HG02973 (cell line): ENCODE data around the gene CSE1L.
"Not testable (repeated sequence)": the region's sequence is repeated elsewhere in the genome, so short reads cannot be mapped to it uniquely, and the experiment has no call there.

Source experiments
- ATAC-seq: cut with Tn5 transposase; IDR thresholded peaks from one replicate; pipeline ENCODE4 v1.9.1; 2021; ENCODE audit warnings: moderate library complexity; ENCODE audit not compliant: unreplicated experiment

Gene CSE1L

DNA sequence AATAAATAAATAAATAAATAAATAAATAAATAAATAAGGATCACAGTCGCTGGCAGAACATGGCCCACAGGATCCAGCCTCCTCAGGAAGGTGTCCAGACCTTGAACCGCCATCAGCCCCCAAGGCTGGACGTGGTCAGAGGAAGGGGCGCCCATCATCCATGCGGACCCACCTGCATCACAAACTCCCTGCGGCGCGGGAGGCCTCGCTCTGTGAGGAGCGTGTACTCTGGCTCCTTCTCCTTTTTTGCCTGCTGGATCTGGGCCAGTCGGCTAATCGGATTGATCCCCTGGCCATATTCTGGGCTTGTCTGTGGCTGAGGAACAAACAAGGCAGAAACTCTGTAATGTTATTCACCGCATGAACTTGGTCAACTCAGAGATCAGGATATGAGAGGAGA lies 76.8 kb downstream of the CSE1L start:
- no peak for ATAC-seq

- ATAC-seq = no peak
Measured at GRCh38 chr20:49123982-49124381, 77.9 kb downstream of the CSE1L start.

- ATAC-seq = no peak
Measured at GRCh38 chr20:49132995-49133478, 86.9 kb downstream of the CSE1L start.

DNA sequence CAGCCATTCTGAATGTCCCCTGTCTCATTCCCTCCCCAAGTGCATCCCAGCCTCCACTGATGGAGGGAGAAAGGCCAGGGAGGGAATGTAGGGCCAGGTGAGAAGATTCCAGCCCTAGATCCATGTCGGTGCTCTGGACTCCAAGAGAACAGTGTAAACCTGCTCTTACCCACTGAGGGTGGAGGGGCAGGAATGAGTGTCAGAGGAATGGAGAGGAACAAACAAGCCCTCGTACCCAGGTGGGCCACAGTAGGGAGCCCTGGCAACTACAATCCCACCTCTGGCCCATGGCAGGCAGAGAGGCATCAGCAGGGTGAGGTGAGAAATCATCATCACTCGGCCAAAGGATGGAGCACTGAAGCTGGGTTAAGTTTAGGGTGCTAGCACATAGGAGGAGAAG lies 87.5 kb downstream of the CSE1L start:
- no peak for ATAC-seq

DNA sequence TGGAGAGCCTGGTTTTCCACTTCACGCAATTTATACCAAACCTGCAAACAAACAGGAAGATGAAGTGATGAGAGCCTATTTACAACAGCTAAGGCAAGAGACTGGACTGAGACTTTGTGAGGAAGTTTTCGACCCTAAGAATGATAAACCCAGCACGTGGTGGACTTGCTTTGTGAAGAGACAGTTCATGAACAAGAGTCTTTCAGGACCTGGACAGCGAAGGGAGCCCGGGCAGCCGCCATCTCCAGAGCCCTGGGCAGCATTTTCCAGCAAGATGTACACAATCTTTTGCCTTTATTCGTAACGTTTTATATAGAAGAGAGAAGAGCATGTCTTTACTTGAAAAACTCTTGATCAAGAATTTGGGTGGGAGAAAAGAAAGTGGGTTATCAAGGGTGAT lies 88.7 kb downstream of the CSE1L start:
- ATAC-seq = not testable (repeated sequence)

DNA sequence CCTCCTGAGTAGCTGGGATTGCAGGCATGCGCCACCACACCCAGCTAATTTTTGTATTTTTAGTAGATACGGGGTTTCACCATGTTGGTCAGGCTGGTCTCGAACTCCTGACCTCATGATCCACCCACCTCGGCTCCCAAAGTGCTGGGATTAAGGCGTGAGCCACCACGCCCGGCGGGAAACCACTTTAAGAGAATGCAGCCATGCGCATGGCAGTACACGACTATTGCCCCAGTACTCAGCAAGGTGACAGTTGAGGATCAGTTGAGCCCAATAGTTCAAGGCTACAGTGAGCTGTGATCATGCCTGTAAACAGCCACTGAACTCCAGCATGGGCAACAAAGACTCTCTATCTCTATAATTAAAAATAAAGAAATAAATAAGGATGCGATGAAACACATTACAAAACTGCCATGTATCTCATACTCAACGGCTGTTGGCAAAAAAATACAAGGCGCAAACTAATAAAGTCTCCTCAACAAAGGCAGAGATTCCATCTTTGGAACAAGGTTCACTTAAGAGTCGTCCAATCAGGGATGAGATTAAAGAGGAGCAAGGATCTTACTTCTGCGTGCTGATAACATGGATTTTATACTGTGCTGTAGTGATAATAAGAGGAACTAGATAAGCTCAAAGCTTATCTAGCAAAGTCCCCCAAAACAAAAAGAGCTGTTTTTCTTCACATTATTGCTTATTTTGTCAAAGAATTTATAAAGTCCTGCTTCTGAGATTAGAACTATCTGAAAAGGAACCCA lies 90.9 kb downstream of the CSE1L start:
- ATAC-seq = no peak

GRCh38 chr20:49138431-49138830 lies 92.3 kb downstream of the CSE1L start:
- ATAC-seq = no peak

DNA sequence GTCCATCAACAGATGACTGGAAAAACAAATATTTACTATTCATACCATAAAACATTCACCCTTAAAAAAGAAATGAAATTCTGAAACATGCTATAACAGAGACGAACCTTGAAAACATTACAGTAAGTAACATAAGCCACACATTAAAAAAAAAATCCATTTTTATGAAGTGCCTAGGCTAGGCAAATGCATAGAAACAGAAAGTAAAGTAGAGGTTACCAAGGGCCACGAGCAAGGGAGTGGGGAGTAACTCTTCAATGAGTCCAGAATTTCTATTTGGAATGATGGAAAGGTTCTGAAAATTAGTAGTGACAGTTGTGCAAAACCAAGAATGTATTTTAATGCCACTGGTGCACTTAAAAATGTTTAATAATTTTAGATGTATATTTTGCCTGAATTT lies 94.3 kb downstream of the CSE1L start:
- ATAC-seq = no peak

DNA sequence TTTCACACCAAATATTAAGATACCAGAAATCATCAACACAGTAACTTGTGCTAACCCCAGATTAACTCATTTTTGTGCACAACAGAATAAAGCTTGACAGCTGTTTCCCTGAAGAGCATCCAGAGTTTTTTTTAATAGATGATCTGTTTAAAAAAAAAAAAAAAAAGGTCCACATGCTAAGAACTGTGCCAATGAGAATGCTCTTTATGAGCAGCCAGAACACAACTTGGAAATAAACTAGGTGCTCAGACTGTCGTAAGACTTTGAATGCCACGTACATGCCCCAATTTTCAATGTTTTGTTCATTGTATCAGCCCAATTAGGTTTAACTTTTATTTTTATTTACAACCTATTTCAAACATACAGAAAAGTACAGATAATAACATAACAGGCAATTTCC lies 94.7 kb downstream of the CSE1L start:
- no peak for ATAC-seq
